A549 (cell line): ENCODE data around the gene TMEM273. TPM values are rescaled to one million over a fixed set of nuclear protein-coding genes. Genes with fewer than 3 reads are reported as not detected.
A peak's percentile ranks its signal among the peaks of the same experiment; 100 is the strongest.

Experiments used
- ATAC-seq, 2 experiments: fragments of 200-7000 bp in 1 of 2; fragments of >200 bp in 1 of 2; cut with Nextera tagmentation in 1 of 2; cut with Tn5 transposase in 1 of 2; 3 replicates each; pipeline versions ENCODE4 v1.8.0 to v1.9.1; 2018 to 2020; ENCODE audit warnings: mild to moderate bottlenecking in 1 of 2, moderate library complexity in 1 of 2
- CTCF ChIA-PET: fragments of 300-600 bp; sonication (Branson Sonifier 250); formaldehyde crosslinking; extraction: SDS; loops from one replicate; lab custom pipeline; 2021; ENCODE audit warnings: antibody characterized with exemption, inconsistent platforms; lab: Yijun Ruan, JAX
- POLR2A ChIA-PET: fragments of 350-600 bp; formaldehyde crosslinking; extraction: SDS; loops from one replicate; lab custom pipeline; 2021; ENCODE audit warnings: antibody characterized with exemption, inconsistent platforms; lab: Yijun Ruan, JAX
- DNase-seq, 2 experiments: peaks; one replicate each; pipeline versions ENCODE4 v3.0.0 to v3.0.0-alpha.2; 2011 to 2016; ENCODE audit warnings: low read depth in 1 of 2, low spot score in 1 of 2
- FAIRE-seq: peaks from 2 replicates; lab custom pipeline; 2011; peaks lifted over from hg19 to GRCh38; lab: Jason Lieb, UNC
- H3K27ac ChIP-seq, 2 experiments: fragments of >200 bp; sonication (Bioruptor Twin); formaldehyde crosslinking; 3 replicates each; pipeline ENCODE4 v1.5.1; 2016 to 2017
- H3K4me1 ChIP-seq: fragments of >200 bp; sonication (Bioruptor Twin); formaldehyde crosslinking; 3 replicates; pipeline ENCODE4 v1.6.1; 2016
- H3K4me2 ChIP-seq: fragments of >200 bp; sonication (Bioruptor Twin); formaldehyde crosslinking; 3 replicates; pipeline ENCODE4 v1.6.1; 2016
- H3K4me3 ChIP-seq: fragments of >200 bp; sonication (Bioruptor Twin); formaldehyde crosslinking; 3 replicates; pipeline ENCODE4 v1.5.1; 2016
- H3K9me3 ChIP-seq: fragments of >200 bp; sonication (Bioruptor Twin); formaldehyde crosslinking; 3 replicates; pipeline ENCODE4 v1.6.1; 2016
- ATOH8 ChIP-seq: fragments of 250-450 bp; sonication (Bioruptor Pico); IDR thresholded peaks from 2 replicates; pipeline ENCODE4 v1.5.0; 2020; ENCODE audit warnings: low read depth, mild to moderate bottlenecking, moderate library complexity
- CHD2 ChIP-seq: fragments of 150-350 bp; IDR thresholded peaks from 2 replicates; pipeline ENCODE4 v1.6.1; 2014; ENCODE audit warnings: low read length; ENCODE audit not compliant: partially characterized antibody
- CHD4 ChIP-seq: fragments of 200-600 bp; sonication (generic); IDR thresholded peaks from 2 replicates; pipeline ENCODE4 v1.6.1; 2016; ENCODE audit warnings: antibody characterized with exemption, mild to moderate bottlenecking, borderline replicate concordance
- ELK1 ChIP-seq: fragments of 150-350 bp; IDR thresholded peaks from 2 replicates; pipeline ENCODE4 v1.6.1; 2014; ENCODE audit warnings: low read depth, mild to moderate bottlenecking, low read length
- ESRRA ChIP-seq: fragments of 150-350 bp; IDR thresholded peaks from 2 replicates; pipeline ENCODE4 v1.6.1; 2014; ENCODE audit warnings: mild to moderate bottlenecking, low read length, borderline replicate concordance
- FOXS1 ChIP-seq: fragments of 250-450 bp; sonication (Bioruptor Pico); IDR thresholded peaks from 2 replicates; pipeline ENCODE4 v1.5.0; 2020; ENCODE audit warnings: mild to moderate bottlenecking, moderate library complexity
- HES2 ChIP-seq: fragments of >200 bp; sonication (Bioruptor Twin); formaldehyde crosslinking; IDR thresholded peaks from 2 replicates; pipeline ENCODE4 v1.6.1; 2016
- HMGXB4 ChIP-seq: fragments of 250-450 bp; sonication (Bioruptor Pico); IDR thresholded peaks from 2 replicates; pipeline ENCODE4 v1.5.0; 2021; ENCODE audit warnings: mild to moderate bottlenecking, moderate library complexity, borderline replicate concordance
- KDM5A ChIP-seq: fragments of 200-600 bp; sonication (generic); IDR thresholded peaks from 2 replicates; pipeline ENCODE4 v1.6.1; 2016; ENCODE audit warnings: antibody characterized with exemption, mild to moderate bottlenecking
- NR3C1 ChIP-seq: fragments of >200 bp; sonication (Bioruptor Twin); formaldehyde crosslinking; IDR thresholded peaks from 3 replicates; pipeline ENCODE4 v1.6.1; 2017
- RCOR1 ChIP-seq: fragments of 150-350 bp; IDR thresholded peaks from 2 replicates; pipeline ENCODE4 v1.6.1; 2014; ENCODE audit warnings: antibody characterized with exemption, low read length, low read depth
- RNF2 ChIP-seq: fragments of 200-600 bp; sonication (generic); IDR thresholded peaks from 2 replicates; pipeline ENCODE4 v1.6.1; 2016; ENCODE audit warnings: low read depth, mild to moderate bottlenecking, antibody characterized with exemption, moderate library complexity, borderline replicate concordance
- ZFP36 ChIP-seq: fragments of 450-650 bp; IDR thresholded peaks from 2 replicates; pipeline ENCODE4 v1.6.1; 2014; ENCODE audit warnings: borderline replicate concordance; ENCODE audit not compliant: partially characterized antibody
- ZNF302 ChIP-seq: fragments of 250-450 bp; sonication (Bioruptor Pico); IDR thresholded peaks from 2 replicates; pipeline ENCODE4 v1.9.0; 2021; ENCODE audit warnings: inconsistent platforms, mild to moderate bottlenecking, moderate library complexity
- ZSCAN20 ChIP-seq: fragments of 250-450 bp; sonication (Bioruptor Pico); IDR thresholded peaks from 2 replicates; pipeline ENCODE4 v1.8.0; 2022; ENCODE audit warnings: mild to moderate bottlenecking, moderate library complexity
- WGBS: methylation state at CpG from one replicate; pipeline ENCODE4 v1.1.6; 2017; ENCODE audit errors: missing lambda C conversion rate; 5-methylcytosine and 5-hydroxymethylcytosine counted together
- polyA plus RNA-seq, 4 experiments: library from polyadenylated mRNA; depleted of rRNA in 3 of 4; stranded (reverse); fragments of >200 nt; fragmentation: RNase III in 1 of 4; extraction: RNeasy Plus Mini Kit Qiagen cat#74134 plus additional on column Dnase treatment in 1 of 4; gene quantifications; 2 replicates in 3 of 4; 3 replicates in 1 of 4; pipeline ENCODE4 v1.2.3, GENCODE V29; 2011 to 2017

Gene TMEM273
- polyA plus RNA-seq, 2 of the 4 experiments (the other 2 are of a cell fraction) = not detected

- TF ChIP-seq RNF2 (no peak), ZFP36 (peak; percentile 13)
- TF ChIP-seq, all 56 proteins: peak for 1
- Histone ChIP-seq H3K4me2 (no peak overlapping the region), H3K9me3 (no peaks in the 10 kb centered on the region), H3K4me1 (no peaks in the 10 kb centered on the region), H3K27ac (no peak overlapping the region), H3K4me3 (no peak overlapping the region)
- DNase-seq = no peak
- ChIA-PET POLR2A (no interaction called here), CTCF (interaction anchor here (1.4 kb wide), 1 partner anchor 522 kb away, joined by 3 read pairs; no protein-coding TSS in a partner anchor)
- WGBS = 58% methylated on average over 6 of the region's 6 CpGs
- ATAC-seq = no peak
- FAIRE-seq = no peak
Measured at GRCh38 chr10:49178489-49179471, 9.4 kb downstream of the TMEM273 start.

- no peak for FAIRE-seq
- Histone ChIP-seq H3K27ac (no peak overlapping the region), H3K4me1 (no peaks in the 10 kb centered on the region), H3K4me2 (no peak overlapping the region), H3K4me3 (no peak overlapping the region), H3K9me3 (no peaks in the 10 kb centered on the region)
- peak; percentile 57 to 72; a peak in 4 of 6 replicates for ATAC-seq
- peak; percentile 12 to 21 for DNase-seq
- POLR2A ChIA-PET = no interaction called here
- CTCF ChIA-PET = interaction anchor here (1.4 kb wide), 1 partner anchor 521 kb away, joined by 3 read pairs; no protein-coding TSS in a partner anchor
- TF ChIP-seq RCOR1 (no peak), ZNF302 (CRISPR knock-in tag) (no peak), ELK1 (no peak), NR3C1 (no peak), HMGXB4 (no peak), ESRRA (no peak), HES2 (no peak), KDM5A (no peak), CHD2 (no peak), ZSCAN20 (no peak), CHD4 (no peak), ATOH8 (CRISPR knock-in tag) (no peak), FOXS1 (CRISPR knock-in tag) (no peak)
- 52% methylated on average over 9 of the region's 9 CpGs for WGBS
Measured at GRCh38 chr10:49177391-49178355, 10.5 kb downstream of the TMEM273 start.
